Stimulated activated CD8-positive, alpha-beta memory T cell treated with anti-CD3 and anti-CD28 coated beads, Interleukin-4, amount 100 ng/mL, for 48 hours (primary cell): ENCODE results near the gene MAB21L4.

Experiments
- DNase-seq: peaks from one replicate; pipeline ENCODE4 v3.0.0-alpha.2; 2020

Gene MAB21L4

DNA sequence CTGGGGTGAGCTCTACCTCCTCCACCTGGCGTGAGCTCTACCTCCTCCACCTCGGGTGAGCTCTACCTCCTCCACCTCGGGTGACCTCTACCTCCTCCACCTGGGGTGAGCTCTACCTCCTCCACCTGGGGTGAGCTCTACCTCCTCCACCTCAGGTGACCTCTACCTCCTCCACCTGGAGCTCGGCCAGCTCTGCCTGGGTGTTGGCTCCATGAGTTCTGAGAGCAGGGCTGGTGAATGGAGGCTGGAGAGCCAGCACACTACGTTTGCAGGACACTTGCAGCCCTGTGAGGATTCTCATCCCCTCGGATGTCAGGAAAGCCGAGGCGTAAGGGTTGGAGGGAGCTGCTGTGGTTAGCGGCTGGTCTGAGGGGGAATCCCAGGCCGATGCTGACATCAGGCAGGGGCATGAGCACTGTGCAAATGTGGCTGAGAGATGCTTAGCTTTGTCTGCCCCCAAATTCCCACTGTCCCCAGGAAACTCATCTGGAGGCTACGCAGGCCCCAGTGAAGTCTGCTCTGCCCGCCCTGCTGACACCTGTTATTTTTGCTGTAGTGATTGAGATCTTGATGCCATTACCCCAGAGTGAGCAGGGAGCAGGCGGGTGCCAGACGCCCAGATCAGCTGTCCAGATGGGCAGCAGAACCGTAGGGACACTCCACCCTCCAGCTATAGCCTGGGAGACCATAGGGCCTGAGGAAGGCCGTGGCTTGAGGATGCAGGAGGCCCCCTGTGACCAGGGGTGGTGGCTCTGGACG is 13.4 kb upstream of the MAB21L4 start:
- DNase-seq: no peak

DNA sequence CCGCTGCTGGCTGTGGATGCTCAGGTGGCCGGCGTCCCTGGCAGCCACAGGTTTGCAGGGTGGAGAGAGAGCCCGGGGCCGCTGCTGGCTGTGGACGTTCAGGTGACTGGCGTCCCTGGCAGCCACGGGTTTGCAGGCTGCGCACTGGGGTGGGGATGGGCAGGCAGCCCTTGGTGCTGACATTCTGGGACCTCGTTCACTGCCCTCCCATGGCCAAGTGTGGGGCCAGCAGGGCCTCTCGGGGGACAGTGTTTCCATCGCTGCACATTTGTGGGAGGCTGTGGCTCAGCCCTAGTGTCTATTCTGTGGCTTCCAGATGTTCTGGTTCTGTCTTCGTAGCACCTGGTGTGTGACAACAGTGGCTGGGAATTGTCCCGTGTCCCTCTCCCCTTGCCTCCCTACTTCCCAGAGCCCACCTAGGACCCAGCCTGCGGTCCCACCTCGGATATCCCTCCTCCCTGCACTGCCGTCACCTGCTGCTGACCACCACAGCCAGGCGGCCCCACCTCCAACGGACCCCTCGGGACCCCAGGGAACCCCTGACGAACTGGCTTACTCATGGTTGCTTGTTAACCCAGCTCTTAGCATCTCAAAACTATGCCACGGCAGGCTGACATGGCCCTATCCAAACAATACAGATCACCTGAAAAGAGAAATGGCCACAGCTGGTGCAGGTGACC is 11.1 kb upstream of the MAB21L4 start:
- no peak for DNase-seq

DNA sequence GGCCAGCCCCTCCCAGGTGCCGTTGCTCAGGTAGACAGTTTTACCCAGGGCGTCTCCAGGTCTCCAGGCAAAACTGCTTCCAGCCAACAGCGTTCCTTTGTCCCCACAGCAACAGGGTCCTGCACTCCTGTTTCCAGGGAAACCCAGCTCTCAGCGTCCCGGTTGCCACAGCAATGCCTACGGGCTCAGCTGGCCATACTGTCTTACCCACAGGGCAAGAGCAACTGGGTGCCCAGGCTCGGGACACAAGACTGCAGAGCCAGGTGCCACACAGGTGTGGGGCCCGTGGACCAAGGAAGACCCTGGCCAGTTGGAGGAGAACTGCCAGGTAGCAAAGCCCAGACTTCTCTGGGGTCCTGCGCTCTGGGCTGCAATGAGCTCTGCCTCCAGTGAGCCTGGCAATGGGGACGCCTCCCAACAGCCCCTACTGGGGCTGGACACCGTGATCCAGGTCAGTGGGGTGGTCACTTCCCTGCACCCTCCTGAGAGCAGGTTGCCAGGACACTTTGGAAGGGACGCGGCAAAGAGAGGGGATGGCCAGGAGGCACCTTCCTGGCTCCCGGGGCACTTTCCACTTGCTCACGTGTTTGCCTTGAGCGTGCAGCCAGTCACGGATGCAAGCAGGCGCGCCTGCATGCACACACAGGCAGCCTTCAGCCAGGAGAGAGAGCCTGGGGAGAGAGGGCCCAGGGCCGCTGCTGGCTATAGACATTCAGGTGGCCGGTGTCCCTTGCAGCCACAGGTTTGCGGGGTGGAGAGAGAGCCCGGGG is 10.4 kb upstream of the MAB21L4 start, which contains the start of gene CROCC2:
CROCC2 (plus strand) TSS at position 196 of the 770 bp plus-strand sequence; CDS start at position 374, 178 bp downstream.
- DNase-seq: no peak

DNA sequence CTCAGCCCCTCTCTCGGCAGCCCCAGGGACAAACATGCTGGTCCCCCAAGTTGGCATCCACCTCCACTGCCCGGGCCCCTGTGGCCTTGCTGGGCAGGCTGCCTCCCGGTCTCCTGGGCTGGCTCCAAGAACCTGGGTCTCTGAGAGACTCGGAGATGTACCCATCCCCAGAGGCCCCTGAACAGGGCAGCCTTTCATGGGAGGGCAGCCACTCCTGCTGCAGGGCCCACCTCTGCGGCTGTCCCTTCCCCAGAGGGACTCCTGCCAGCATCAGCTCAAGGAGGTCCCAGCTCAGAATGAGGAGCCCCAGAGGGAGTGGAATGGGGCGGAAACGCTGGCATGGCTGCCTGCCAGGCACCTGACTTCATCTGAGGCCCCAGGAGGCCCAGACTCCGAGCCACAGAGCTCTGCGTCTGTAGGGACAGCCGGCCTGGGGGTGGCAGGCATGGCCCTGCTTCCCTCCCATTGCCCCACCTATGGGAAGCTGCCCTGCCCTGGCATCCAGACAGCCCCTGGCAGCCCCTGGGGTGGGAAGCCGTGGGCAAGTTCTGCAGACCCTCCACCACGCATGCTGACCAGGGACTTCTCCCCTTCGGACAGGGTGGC is 9.3 kb upstream of the MAB21L4 start:
- DNase-seq: no peak

DNA sequence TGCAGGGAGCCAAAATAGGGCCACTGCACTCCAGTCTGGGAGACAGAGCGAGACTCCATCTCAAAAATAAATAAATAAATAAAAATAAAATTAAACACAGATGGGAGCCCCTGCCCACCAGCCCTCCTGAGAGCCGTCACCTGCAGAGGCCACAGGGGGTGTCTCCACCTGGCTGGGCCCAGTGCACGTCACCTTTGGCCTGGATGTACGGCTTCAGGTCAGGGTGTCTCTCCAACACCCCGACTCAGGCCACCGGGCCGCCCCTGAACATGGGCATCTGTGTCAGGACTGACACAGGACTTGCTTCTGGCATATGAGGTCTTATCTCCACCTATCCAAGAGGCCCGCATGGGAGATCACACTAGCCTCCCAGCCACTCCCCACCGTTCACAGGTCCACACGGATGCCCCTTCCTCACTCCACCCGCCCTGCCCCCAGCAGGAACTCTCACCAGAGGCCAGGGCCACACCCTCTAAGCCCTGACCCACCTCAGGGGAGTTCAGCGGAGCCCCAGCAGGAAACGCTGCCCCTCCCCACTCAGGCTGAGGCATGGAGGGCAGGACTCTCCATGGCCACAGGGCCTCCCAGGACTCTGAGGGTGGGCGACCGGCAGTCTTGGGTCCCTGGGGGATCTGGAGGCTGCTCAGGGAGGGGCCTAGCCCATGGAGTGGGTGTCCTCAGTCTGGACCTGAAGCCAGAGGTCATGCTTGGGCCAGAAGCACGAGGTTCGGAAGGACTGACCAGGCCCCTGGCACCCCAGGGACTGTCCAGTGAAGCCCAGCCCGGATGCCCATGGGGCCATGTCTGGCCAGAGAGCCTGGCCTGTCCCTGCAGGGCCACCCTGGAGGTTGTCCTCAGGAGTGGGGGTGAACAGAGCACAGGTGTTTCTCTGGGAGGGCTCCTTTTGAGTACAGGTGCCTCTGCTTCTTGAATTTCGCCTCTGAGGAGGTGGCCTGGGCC is 8.5 kb upstream of the MAB21L4 start:
- no peak for DNase-seq

DNA sequence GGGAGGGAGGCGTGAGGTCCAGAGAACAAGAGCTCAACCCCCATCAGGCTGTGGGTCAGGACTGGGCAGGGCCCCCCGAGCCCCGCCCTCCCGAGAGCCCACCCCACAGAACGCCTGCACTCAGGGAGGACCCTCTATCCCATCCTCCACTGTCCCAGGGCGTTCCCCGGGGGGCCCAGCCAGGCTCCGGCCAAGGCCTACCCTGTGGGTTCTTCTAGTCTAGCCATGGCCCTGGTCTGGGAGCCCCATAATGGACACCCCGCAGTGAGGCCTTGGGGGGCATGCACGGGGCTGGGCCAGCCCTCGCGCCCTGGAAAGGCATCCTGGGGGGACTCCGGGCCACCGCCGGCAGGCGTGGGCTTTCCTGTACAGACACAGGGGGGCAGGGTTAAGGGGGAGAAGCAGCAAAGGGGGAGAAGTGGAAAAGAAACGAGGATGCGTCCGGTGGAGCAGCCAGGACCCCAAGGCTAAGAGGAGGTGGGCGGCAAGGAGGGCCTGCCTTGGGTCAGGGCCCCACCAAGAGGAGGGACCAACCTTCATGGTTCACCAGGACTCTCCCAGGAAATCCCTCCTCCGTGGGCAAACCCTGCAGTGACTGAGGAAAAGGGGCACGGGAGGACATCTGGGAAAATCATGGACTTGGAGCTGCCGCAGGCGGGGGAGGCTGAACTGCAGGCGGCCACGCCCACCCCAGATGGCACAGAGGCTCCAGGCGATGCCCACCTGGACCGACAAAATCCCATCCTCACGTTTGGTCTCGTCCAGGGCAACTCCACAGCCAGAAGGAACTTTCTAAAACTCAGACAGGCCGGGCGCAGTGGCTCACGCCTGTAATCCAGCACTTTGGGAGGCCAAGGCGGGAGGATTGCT is 7.5 kb upstream of the MAB21L4 start:
- no peak for DNase-seq

DNA sequence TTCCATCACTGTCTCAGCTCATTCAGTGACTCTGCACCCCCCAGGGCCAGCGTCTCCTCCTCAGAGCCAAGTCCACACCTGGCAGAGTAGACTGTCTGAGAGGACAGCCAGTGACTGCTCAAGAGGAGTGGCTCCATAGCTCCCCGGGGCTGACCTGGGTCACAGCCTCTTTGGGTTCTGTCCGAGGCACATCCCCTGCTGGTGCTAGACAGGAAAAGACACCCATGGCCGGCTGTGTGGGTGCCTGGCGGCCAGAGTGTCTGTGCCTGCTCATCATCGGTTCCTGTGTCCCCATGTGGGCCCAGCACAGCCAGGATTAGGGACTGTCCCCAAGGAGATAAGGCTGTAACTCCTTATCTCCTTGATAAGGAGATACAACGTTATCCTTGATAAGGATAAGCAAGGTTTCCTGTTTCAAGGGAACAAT is 6.7 kb upstream of the MAB21L4 start:
- DNase-seq: no peak

DNA sequence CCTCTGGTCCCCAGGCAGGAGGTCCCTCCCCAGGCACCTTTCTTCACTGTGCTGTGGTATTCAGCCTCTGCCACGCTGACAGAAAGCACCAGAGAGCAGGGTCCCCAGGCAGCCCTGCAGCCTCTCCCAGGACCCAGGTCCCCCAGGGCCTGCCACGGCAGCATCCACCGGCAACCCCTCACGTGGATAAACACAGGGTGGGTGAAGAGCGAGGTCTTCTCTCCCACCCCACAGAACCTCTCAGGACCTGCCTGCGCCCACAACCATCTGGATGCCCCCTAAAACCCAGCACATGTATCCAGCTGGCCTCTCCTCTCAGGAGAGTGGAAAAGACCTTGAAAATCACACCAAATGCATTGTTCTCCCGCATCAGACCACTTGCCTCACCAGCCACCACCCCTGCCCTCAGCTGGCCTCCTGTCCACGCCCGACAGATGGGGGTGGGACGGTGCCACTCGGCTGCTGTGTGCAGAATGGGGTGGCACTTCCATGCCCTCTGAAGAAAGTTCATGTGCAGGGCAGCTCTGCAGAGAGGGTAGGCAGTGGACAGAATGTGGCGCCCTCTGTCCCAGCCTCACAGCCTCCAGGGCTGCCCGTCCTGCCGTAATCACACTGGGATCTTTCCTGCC is 6.1 kb upstream of the MAB21L4 start:
- no peak for DNase-seq

DNA sequence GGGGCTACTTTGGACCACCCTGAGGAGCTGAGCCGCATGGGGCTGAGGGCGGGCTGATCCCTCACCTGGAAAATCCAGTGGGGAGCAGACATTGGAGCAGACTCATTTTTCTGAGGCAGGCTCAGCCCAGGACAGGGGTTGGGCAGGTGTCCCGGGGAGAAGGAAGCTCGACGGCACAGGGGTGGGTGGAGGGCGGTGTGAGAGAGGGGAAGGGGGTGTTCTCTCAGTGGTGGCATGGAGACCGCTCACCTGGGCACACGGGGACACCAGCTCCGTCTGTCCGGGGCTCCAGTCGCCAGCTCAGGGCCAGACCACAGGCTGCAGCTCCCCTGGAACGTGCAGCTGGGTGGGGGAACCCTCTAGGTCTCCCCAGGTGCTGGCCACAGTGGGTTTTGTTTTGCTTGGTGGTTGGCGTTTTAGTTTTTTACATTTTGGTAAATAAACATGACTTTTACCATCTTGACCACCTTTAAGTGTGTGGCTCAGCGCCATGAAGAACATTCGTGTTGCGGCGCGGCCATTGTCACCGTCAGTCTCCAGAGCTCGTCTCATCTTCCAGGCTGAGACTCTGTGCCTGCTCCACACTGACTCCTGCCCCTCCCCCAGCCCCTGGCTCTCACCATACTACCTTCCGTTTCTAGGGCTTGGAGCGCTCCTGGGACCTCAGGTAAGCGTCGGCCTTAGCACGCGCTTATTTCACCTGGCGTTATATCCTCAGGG is 4.3 kb upstream of the MAB21L4 start:
- DNase-seq: no peak

DNA sequence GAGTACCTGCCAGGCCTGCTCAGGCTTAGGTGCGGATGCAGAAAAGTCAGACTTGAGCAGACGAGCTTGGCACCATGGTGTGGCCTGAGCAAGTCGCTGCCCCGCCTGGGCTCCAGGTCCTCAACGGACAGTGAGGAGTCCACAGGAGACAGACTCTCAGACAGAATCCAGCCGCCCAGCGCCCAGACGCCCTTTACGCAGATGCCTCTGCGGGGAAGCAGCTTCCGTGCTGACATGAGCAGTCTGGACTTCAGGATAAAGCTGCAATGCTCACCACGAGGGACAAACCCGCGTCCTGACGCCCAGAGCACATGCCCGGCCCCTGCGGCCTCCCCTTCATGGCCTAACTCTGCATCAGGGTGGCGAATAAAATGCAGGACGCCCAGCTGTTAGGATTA is 3.5 kb upstream of the MAB21L4 start:
- no peak for DNase-seq

DNA sequence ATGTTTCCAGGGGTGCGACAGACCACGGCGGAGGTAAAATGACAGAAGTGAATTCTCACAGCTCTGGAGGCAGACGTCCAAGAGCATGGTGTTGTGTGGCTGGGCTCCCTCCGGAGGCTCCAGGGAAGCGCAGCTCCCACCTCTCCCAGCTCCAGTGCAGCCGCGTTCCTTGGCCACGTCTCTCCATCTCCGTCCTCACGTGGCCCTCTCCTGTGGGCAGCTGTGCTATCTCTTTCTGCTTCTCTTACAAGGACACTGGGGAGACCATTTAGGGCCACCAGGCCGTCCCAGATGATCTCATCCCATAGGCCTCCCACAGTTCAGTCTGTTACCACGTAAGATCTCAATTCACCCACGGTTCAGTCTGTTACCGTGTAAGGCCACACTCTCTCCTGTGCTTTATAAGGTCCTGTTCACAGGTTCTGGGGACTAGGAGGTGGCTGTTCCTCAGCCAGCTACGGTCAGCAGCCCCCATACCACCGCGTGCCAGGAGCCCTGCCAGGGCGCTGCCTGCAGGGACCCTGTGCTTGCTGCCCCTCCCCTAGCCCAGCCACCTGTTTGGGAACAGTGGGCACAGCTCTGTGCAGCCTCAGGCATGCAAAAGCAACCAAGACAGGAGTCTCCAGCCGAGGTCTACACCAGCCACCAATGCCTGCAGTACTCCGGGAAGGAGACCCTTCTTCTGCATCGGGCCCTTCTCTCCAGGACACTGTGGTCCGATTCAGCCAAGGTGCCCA is 2.9 kb upstream of the MAB21L4 start:
- no peak for DNase-seq

DNA sequence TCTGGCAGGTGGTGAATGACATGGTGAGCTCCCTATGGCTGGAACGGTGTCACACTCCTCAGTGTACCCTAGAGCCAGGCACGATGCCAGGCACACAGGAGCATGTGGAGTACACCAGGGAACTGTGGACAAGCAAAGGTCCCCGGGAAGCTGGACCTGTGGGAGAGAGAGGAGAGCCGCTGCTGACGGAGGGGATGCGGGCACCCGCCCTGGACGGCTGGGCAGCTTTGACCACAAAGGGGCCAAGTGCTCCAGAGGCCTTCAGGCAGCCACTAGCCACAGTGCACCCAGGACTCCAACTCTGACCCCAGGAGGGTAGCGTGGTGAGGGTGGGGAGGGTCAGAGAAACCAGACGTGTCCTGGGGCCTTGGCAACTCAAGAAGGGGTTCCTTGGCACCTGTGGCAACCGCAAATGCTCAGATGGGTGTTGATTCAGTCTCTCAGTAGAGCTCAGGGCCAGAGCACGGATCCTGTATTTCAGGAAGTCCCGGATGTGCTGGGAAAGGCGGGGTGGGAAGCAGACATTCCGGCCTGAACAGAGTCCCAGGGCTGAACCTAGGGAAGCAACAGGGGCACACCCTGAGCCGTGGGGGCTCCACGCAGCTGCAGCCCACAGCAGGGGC is 2.3 kb upstream of the MAB21L4 start:
- no peak for DNase-seq

DNA sequence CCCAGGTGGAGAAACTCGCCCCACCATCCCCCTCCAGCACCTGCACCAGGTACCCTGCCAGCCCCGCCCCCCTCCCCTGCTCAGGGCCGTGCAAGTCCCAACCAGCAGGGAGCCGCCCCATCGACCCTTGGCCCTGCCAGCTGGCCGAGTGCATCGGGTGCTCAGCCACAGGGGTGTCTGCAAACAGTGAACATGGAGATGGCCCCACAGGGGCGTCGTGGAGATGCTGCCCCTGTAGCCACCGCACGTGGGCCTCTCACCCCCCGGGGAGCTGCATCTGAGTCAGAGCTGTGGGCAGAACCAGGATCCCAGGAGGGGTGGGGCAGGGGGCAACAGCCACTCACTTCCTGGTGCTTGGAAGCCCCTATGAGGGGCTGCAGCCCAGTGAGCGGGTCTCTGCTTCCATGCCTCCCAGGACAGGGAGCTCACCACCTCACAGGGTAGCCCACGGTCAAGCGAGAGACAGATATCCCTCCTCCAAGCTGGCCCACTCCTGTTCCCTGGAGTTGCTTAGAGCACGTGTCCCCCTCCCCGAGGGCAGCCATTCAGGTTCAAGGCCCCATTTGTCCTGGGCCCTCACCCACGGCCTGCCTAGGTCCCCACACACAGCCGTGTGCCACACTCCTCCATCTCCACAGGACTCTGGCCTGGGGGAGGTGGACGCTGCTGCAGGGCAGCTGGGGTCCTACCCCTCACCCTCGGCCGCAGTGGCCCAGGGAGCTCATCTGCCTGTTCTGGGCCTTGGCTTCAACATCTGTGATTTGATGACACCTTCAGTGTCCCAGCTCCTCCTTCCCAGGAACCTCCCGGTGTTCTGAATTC is 1.1 kb upstream of the MAB21L4 start:
- DNase-seq: no peak

DNA sequence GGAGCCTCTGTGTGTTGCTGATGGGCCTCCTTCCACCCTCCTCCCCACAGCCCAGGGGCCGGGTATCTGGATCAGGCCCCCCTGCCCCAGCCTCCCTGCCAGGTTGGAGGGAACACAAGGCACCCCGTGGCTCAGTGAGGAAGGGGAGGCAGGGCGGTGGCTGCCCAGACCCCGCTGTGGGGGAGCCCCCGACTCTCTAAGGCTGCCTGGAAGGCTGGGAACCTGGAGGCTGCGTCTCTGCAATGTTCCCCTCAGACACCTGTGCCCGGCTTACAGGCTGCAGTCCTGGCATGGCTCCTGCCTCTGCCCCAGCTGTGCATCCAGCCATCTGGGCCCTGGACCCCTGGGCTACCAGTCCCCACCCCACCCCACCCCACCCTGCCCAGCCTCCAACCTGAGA is 438 bp upstream of the MAB21L4 start:
- DNase-seq: no peak

DNA sequence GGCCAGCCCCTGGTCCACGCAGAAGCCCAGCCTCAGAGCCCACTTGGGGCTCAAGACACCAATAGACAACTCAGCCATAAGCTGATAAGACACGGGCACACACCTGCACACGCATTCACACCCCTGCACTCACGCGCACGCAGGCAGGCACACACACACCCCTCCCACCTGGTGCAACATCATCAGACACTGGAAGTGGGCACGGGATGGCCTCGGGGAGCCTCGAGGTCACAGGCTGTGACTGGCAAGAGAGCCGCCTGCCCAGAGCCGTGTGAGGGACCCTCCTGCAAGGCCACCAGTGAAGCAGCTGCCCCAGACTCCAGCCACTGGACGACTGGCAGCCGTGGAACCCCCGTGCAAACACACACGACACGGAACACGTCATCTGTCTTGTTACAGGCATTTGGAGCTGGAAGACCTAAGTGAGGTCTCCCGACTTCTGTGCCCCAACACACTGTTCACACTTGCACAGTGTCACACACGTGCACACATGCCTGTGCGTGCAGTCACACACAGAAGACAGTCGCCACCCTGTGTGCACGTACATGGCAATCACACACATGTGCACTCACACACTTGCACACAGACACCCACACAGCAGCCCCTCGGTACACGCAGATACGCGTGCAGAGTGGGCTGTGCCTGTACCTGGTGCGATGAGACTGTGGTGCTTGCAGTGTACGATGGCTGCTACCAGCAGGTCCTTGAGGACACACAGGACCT is 959 bp downstream of the MAB21L4 start:
- no peak for DNase-seq

DNA sequence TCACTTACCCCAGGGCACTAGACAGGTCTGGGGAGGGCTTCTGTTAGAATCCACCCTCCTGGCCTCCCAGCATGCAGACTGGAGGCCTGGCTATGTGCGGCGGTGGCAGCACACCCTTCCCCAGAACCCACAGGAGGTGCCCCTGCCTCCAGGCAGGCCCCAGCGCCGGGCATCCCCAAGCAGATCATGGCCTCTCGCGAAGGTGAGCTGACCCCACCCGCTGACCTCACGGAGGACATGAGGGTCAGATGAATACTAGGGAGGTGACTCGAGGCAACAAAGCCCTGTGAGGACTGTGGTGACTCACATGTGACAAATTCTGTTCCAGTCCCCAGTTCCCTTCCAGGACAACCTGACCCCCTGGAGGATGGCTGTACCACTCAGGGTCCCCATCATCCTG is 1.9 kb downstream of the MAB21L4 start:
- peak; percentile 35 for DNase-seq

DNA sequence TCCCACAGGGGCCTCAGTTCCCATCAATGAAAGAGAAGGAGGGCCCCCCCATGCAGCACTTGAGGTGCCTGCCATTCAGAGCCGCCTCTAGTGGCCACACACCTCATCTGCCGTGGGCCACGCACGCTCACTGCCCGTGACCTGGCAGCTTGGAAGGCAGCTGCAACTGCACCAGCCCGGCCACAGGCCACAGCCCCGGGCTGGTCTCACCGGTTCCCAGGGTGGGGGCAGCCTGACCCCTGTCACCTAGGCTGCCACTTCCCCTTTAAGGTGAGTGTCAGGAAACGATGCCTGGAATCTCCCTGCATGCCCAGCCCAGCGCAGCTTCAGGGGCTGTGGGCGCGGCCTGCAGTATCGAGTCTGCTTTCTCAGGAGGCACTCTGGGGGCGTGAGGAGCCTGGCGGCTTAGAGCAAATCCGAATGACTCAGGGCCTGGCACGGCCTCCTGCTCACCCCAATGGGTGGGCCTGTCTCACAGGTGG is 2.6 kb downstream of the MAB21L4 start:
- DNase-seq: peak; percentile 86
